ENCODE results near the gene GCAT. TPM values are rescaled to one million over a fixed set of nuclear protein-coding genes. Genes with fewer than 3 reads are reported as not detected.
A peak's percentile ranks its signal among the peaks of the same experiment; 100 is the strongest.

Gene GCAT
- total and polyA plus RNA-seq, 9 of the 15 experiments (the other 6 are each of a cell fraction or from before 2014, with no cell fraction given) = 1.9 to 69.9 (median 26.4) TPM

GRCh38 chr22:37807410-37808293 lies at the start of gene GCAT (continued):
- TF ChIP-seq C11orf30 (IDR thresholded peaks at IDR 0.05; ENCODE audit: low read depth) (peak; percentile 16; the same call in 1 of the 2 replicates), MTA3 (IDR thresholded peaks at IDR 0.05; ENCODE audit: borderline replicate concordance) (peak; percentile 54; the same call in 1 of the 2 replicates), PRDM10 (IDR thresholded peaks at IDR 0.05; ENCODE audit: partially characterized antibody) (peak; percentile 94), BCL6 (CRISPR knock-in tag; IDR thresholded peaks at IDR 0.05) (no peak), CCNT2 (IDR thresholded peaks at IDR 0.05; ENCODE audit: borderline replicate concordance, extremely low read depth, insufficient read length, low read depth, low read length) (peak; percentile 43), COPS2 (conservative IDR thresholded peaks at IDR 0.05) (no peak), MTA1 (IDR thresholded peaks at IDR 0.05; ENCODE audit: borderline replicate concordance) (peak; percentile 82), CAMTA2 (CRISPR knock-in tag; conservative IDR thresholded peaks at IDR 0.05) (no peak), NRF1 (conservative IDR thresholded peaks at IDR 0.05 in 1 of 2, IDR thresholded peaks at IDR 0.05 in 1 of 2) (peak; percentile 88 to 90), POLR2G (IDR thresholded peaks at IDR 0.05; ENCODE audit: low read depth, low read length) (peak; percentile 91), KDM1A (IDR thresholded peaks at IDR 0.05) (peak in 1 of 2 experiments; percentile 25; a peak in 1 of 4 replicates), ZNF655 (CRISPR knock-in tag; IDR thresholded peaks at IDR 0.05) (no peak), THAP12 (CRISPR knock-in tag; IDR thresholded peaks at IDR 0.05) (peak; percentile 29; the same call in 1 of the 2 replicates), ARID1B (IDR thresholded peaks at IDR 0.05) (peak; percentile 47), BHLHE40 (IDR thresholded peaks at IDR 0.05; ENCODE audit: low read length) (peak; percentile 59; the same call in 1 of the 2 replicates), ZBTB17 (CRISPR knock-in tag; IDR thresholded peaks at IDR 0.05) (0 out of 2 replicates have a peak, but pooled peaks have one; percentile 38), KAT8 (IDR thresholded peaks at IDR 0.05; ENCODE audit: low read depth) (no peak), CREB3L1 (IDR thresholded peaks at IDR 0.05; ENCODE audit: borderline replicate concordance, low read depth) (peak; percentile 66; the same call in 1 of the 2 replicates), PRPF4 (IDR thresholded peaks at IDR 0.05; ENCODE audit: insufficient read depth, low read depth, low read length, poor library complexity, severe bottlenecking) (no peak)
